HG03060 (cell line): Measurements from ENCODE around the gene ZNF540.
A peak's percentile ranks its signal among the peaks of the same experiment; 100 is the strongest.
"Not testable (repeated sequence)": the region's sequence is repeated elsewhere in the genome, so short reads cannot be mapped to it uniquely, and the experiment has no call there.

Experiments
- ATAC-seq: cut with Tn5 transposase; IDR thresholded peaks from one replicate; pipeline ENCODE4 v1.9.1; 2021; ENCODE audit warnings: low read depth, moderate number of reproducible peaks; ENCODE audit not compliant: unreplicated experiment

The ZNF540 gene

DNA sequence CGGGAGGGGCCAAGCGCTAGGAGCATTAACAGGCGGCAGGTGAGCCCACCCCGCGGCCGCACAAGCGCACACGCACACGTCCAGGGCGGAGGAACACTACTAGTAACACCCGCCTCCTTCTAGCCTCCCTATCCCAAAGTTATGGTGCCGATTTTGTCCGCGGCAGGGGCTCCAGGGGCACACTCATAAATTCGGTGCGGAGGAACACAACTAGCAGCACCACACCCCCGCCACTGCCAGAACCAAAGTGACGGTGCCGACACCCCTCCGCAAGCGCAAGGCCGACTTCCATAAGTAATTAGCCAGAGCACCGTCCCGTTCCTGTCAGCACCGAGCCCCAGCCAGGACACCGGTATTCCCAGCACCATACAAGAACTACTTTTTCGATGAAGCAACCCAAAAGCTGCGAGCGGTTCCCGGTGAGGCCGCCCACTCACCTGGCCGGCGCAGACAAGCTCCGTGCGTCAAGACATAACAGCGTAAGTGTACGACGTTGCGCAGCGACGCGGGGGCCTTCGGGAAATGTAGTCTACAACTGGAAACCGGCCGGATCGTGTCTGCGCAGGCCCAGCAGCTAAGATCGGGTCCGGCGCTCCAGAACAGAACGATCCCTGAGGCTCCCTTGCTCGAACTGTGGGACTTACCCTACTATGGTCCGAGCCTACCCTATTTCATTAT lies at the start of gene ZNF540, which contains the start of gene ZNF571:
TSS of gene ZNF540 (plus strand) at position 573 of the 678 bp plus-strand sequence. CDS start 3,572 bp downstream, outside the sequence.
TSS of gene ZNF571 (minus strand) at position 489 of the 678 bp plus-strand sequence. CDS start 8,116 bp downstream, outside the sequence.
- ATAC-seq = peak; percentile 94

DNA sequence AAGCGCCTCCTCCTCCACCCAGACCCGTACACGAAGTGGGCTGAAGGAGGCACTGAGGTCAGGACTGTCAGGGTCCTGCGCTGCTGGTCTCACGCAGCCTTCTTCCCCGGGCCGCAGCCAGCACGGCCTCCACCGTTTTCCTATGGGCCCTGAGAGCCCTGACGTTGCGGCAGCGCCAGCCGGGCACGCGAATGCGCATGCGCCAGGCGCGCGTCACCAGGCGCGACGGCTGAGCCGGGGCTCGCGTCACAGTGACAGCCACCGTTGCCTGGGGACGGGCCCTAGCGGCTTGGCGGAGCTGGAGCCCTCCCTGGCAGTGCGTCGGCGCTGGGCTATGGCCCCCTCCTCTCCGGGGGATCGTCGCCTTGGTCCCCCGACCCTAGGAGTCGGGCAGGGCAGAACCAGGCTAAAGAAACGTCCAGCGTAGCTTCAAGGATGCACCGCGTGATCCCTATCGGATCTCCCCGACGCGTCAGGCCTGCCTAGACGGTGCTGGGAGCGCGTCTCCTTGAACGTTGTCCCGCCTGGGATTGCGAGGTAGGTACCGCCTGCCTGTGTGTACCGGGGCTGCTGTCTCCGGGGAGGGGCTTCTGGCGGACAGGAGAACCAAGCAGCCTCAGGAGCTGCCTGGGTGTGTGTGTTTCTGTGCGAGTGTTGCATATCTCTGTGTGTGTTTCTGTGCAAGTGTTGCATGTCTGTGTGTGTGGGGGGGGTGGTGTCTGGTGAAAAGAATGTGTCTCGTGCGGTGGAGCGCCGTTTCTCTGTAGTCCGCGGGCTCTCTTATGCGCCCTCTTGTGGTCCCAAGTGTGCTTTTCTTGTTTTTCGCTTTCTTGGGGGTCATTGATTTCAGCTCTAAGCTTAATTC lies 43.3 kb upstream of the ZNF540 start:
- ATAC-seq = no peak

GRCh38 chr19:37563518-37563917 lies 31.2 kb upstream of the ZNF540 start:
- ATAC-seq = no peak

DNA sequence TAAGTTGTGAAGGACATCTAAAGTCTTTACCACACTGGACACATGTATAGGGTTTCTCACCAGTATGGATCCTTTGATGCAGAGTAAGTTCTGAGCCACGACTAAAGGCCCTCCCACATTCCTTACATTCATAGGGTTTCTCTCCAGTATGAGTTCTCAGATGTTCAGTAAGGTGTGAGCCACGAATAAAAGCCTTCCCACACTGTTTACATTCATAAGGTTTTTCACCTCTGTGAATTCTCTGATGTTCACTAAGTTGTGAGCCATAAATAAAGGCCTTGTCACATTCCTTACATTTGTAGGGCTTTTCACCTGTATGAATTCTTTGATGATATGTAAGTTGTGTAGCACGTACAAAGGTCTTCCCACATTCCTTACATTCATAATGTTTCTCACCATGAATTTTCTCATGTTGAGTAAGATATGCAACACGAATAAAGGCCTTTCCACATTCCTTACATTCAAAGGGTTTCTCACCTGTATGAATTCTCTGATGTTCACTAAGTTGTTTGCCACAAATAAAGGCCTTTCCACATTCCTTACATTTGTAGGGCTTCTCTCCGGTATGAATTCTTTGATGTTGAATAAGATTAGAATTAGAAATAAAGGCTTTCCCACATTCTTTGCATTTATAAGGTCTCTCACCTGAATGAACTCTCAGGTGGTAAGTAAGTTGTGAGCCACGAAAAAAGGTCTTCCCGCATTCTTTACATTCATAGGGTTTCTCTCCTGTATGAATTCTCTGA lies 29.9 kb upstream of the ZNF540 start:
- ATAC-seq = no peak

GRCh38 chr19:37565370-37565669 lies 29.4 kb upstream of the ZNF540 start:
- ATAC-seq = no peak

GRCh38 chr19:37572203-37572602 lies 22.5 kb upstream of the ZNF540 start:
- ATAC-seq = no peak

GRCh38 chr19:37583340-37583739 lies 11.3 kb upstream of the ZNF540 start:
- no peak for ATAC-seq

- peak; percentile 13 for ATAC-seq
These were observed 726 bp upstream of the ZNF540 start for GRCh38 chr19:37593996-37594303.

DNA sequence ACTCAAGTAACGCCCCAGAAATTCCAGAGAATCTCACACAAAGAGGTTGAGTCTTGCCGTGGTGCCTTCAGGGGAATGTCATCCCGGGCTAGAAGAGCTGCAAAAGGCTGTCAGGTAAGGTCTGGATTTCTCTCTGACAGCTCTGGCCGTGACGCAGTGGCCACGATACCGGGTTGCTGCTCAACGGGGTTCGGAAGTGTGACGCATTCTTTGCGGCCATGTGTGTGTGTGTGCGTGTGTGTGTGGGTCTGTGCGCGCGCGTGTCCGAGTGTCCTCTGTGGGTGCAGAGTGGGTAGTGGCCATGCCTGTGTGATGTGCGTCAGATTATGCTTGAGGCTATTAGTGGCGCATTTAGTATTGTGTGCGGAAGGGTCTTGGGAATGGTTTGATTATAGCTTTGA lies 306 bp downstream of the ZNF540 start:
- ATAC-seq = peak; percentile 17

DNA sequence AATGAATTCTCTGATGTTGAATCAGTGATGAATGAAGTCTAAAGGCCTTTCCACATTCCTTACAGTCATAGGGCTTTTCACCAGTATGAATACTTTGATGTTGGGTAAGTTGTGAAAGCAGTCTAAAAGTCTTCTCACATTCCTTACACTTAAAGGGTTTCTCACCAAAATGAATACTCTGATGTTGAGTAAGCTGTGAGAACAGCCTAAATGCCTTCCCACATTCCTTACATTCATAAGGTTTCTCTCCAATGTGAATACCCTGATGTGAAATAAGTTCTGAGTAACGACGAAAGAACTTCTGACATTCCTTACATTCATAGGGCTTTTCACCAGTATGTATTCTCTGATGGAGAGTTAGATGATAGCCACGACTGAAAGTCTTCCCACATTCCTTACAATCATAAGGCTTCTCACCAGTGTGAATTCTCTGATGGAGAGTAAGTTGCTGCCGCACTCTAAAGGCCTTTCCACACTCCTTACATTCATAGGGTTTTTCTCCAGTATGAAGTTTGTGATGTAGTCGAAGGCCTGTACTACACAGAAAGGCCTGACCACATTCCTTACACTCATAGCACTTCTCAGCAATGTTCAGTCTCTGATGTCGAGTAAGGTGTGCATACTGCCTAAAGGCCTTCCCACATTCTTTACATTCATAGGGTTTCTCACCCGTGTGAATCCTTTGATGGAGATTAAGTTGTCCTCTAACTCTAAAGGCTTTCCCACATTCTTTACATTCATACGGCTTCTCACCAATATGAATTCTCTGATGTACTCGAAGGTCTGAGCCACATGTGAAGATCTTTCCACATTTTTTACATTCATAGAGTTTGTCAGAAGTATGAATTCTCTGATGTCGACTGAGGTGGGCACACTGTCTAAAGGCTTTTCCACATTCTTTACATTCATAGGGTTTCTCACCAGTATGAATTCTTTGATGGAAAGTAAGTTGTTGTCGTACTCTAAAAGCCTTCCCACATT lies 40.7 kb downstream of the ZNF540 start:
- ATAC-seq = no peak

- ATAC-seq = no peak
These were observed 59.4 kb downstream of the ZNF540 start for GRCh38 chr19:37654118-37654517.

DNA sequence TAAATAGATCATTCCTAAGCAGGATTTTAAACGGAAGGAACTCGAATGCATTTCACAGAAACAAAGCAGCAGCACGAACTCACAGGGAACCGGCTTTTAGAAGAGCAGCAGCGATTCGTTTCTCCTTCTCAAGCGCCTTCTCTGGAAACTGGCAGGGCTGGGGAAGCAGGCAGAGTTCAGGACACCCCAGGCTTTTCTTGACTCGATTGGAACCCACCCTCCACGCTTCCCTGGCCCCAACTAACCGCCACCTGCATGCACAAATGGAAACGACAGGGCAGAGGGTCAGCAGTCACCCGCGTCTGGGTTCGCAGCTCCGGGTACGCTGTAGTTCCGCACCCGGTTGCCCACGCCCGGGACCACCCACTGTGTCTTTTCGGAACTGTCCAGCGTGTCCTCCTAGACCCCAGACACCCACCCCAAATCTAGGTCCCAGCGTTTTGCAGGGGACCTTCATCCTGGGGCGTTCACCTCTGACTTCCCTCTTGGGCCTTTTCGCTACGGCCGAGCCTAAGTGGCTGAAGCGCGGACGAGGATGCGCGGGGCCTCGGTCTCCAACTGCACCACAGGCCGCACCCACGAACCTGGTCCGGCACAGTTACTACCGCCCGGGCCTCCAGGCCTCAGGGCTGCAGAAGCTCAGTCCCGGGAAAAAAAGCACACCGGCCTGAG lies 60.1 kb downstream of the ZNF540 start:
- ATAC-seq = peak; percentile 22

DNA sequence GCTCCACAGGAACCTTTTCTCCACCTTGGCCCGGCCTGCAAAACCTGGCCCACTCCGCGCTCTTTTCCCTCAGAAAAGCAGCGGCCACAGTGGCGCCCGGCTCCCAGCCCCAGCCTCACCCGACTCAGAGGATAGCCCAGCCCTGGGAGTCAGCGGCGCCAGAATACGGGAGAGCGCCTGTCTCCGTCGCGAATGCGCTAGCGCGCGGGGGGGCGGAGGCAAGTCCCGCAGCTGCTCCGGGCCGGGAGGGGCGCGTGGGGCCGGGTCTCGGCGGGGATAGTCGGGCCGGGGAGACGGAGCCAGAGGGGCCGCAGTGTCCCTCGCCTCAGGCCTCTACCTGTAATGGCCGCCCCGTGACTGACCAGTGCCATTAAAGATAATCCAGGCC lies 60.6 kb downstream of the ZNF540 start, which contains the start of gene ZFP30:
TSS of gene ZFP30 (minus strand) at position 165 of the 388 bp plus-strand sequence. CDS start 7,643 bp downstream, outside the sequence.
- ATAC-seq = peak; percentile 33

DNA sequence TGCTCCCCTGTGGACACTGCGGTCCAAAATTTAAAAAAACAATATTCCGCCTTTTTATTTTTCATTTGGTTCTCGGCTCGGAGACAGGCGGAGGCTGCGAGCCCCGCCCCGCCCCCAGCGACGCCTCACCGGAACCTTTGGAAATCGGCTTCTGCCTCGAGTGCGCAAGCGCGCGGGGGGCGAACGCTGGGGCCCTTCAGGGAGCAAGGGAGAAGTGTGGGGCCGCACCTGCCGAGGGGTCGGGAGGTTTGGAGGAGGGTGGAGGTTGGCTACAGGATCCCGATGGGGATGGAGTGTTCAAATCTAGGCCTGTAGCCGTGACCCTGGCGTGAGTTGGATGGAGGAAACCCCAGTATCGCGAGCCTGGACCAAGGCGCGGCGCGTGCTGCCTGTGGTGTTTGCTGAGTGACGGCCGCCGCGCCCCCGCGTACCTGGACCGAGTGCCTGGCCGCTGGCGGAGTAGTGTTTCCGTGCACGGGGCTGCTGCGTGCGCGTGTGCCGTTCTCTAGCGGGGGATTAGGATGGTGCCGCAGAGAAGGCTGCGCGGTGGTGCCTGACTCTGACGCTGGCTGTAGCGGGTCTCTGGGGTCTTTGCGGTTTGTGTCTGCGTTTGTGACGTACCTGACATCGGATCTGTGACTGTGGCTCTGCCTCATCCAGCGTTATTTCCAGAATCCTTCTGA lies 61.2 kb downstream of the ZNF540 start:
- peak; percentile 36 for ATAC-seq

GRCh38 chr19:37657157-37657556 lies 62.5 kb downstream of the ZNF540 start:
- ATAC-seq = not testable (repeated sequence)
